ENCODE results near the gene TBX20. TPM values are rescaled to one million over a fixed set of nuclear protein-coding genes. Genes with fewer than 3 reads are reported as not detected.

Gene TBX20
- total RNA-seq, 1 experiment from 2014 or later: 2.1 TPM

DNA sequence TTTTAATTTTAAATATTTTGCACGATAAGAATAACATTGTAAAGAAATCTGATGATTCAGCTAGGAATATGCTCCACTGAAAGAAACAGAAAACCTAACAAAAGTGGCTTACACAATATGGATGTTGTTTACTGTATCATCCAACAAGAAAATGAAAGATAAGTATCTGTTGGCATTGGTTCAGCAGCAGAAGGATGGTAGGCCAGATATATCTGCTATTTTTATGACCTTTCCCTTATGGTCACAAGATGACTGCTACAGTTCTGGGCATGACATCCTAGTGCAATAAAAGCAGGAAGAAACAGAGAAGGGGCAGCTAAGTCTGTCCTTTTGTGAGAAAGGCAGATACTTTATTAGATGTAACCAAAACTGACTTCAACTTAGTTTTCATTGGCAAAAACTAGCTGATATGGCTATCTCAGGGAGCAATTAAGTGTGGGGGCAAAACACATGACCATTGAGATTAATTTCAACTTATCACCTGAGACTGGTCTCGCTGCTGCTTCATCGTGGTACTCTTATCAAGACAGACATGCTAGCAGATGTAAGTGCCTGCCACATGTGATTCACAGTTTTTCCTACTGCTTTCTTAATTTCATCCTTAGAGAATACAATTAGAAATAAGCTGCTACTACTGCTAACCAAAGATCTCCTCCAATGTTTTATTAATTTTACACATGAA lies 92.7 kb downstream of the TBX20 start:
- DNase-seq (ENCODE audit: low read depth): peak; percentile 2

Other genes with a start within 250 kb of the TBX20 start
- gene DPY19L1, start 216.6 kb downstream of the TBX20 start, total RNA-seq (2014; rRNA removed; shearing (Covaris generic)): 36.1 and 51.2 TPM in 2 replicates

Data from M059J (cell line).